B cell (primary cell): ENCODE results near the gene RGS7. TPM values are rescaled to one million over a fixed set of nuclear protein-coding genes. Genes with fewer than 3 reads are reported as not detected.

Experiments used
- ATAC-seq: fragments of 200-7000 bp; cut with Tn5 transposase; one replicate; pipeline ENCODE4 v1.10.0; 2021; ENCODE audit warnings: low read depth, mild to moderate bottlenecking, moderate number of reproducible peaks, moderate library complexity
- CTCF ChIA-PET: fragments of 350-600 bp; sonication (Branson Sonifier 250); formaldehyde crosslinking; loops from one replicate; lab custom pipeline; 2021; ENCODE audit warnings: antibody characterized with exemption, inconsistent platforms; lab: Charles Lee
- POLR2A ChIA-PET: fragments of 350-600 bp; sonication (Branson Sonifier 250); formaldehyde crosslinking; loops from one replicate; lab custom pipeline; 2021; ENCODE audit warnings: antibody characterized with exemption; lab: Charles Lee
- DNase-seq: peaks from one replicate; pipeline ENCODE4 v3.0.0; 2013
- H2AFZ ChIP-seq: 2 replicates; pipeline ENCODE4 v1.6.1; 2012; ENCODE audit warnings: mild to moderate bottlenecking, low read depth, low read length; ENCODE audit not compliant: insufficient read depth, poor library complexity, severe bottlenecking
- H3K27ac ChIP-seq, 2 donors: 1 replicate in 1 of 2; 2 replicates in 1 of 2; pipeline ENCODE4 v1.5.1; 2012 to 2013; ENCODE audit warnings: low read length in 2 of 2, mild to moderate bottlenecking in 2 of 2, moderate library complexity in 1 of 2
- H3K27me3 ChIP-seq, 4 experiments: fragments of 200-600 bp in 1 of 4; sonication (generic) in 1 of 4; replicated peaks in 1 of 4; 1 replicate in 2 of 4; 2 replicates in 2 of 4; pipeline versions ENCODE4 v1.6.1 to v1.7.0; 2013 to 2016; ENCODE audit warnings: low read length in 3 of 4, mild to moderate bottlenecking in 2 of 4, mixed read lengths in 1 of 4, moderate library complexity in 1 of 4; ENCODE audit not compliant: insufficient read depth in 4 of 4, control insufficient read depth in 3 of 4; ENCODE audit errors: control extremely low read depth in 1 of 4
- H3K36me3 ChIP-seq, 2 experiments: replicated peaks in 1 of 2; 1 replicate in 1 of 2; 2 replicates in 1 of 2; pipeline versions ENCODE4 v1.6.1 to v1.7.1; 2013; ENCODE audit warnings: low read length in 1 of 2; ENCODE audit not compliant: insufficient read depth in 2 of 2, control insufficient read depth in 1 of 2; ENCODE audit errors: control extremely low read depth in 1 of 2, extremely low read depth in 1 of 2
- H3K4me1 ChIP-seq, 2 donors: fragments of 200-600 bp in 1 of 2; sonication (generic) in 1 of 2; 1 replicate in 1 of 2; 2 replicates in 1 of 2; pipeline versions ENCODE4 v1.5.1 to v1.6.1; 2013 to 2017; ENCODE audit warnings: low read length in 2 of 2; ENCODE audit not compliant: control insufficient read depth in 2 of 2, insufficient read depth in 2 of 2
- H3K4me2 ChIP-seq: replicated peaks from 2 replicates; pipeline ENCODE3; 2012; ENCODE audit warnings: mild to moderate bottlenecking, low read depth, low read length; ENCODE audit not compliant: poor library complexity, severe bottlenecking
- H3K4me3 ChIP-seq, 5 experiments: fragments of 200-600 bp in 1 of 5; sonication (generic) in 1 of 5; 1 replicate in 3 of 5; 2 replicates in 2 of 5; pipeline versions ENCODE4 v1.5.1 to v1.7.0; 2011 to 2016; ENCODE audit warnings: low read length in 4 of 5, mild to moderate bottlenecking in 4 of 5, low read depth in 2 of 5, control low read depth in 1 of 5, moderate library complexity in 1 of 5; ENCODE audit not compliant: insufficient read depth in 1 of 5; ENCODE audit errors: control extremely low read depth in 1 of 5, extremely low read depth in 1 of 5
- H3K79me2 ChIP-seq: fragments of 200-600 bp; sonication (generic); one replicate; pipeline ENCODE4 v1.6.0; 2016; ENCODE audit warnings: low read length; ENCODE audit not compliant: control insufficient read depth, insufficient read depth
- H3K9ac ChIP-seq: fragments of 200-600 bp; sonication (generic); 2 replicates; pipeline ENCODE4 v1.6.1; 2017; ENCODE audit warnings: mild to moderate bottlenecking, low read length, moderate library complexity
- H3K9me3 ChIP-seq, 3 donors: one replicate each; pipeline versions ENCODE4 v1.6.1 to v1.7.1; 2013; ENCODE audit warnings: low read length in 2 of 3; ENCODE audit not compliant: control insufficient read depth in 2 of 3, insufficient read depth in 1 of 3; ENCODE audit errors: control extremely low read depth in 1 of 3
- H4K20me1 ChIP-seq: 2 replicates; pipeline ENCODE4 v1.6.0; 2012; ENCODE audit warnings: mild to moderate bottlenecking, low read length; ENCODE audit not compliant: insufficient read depth, control insufficient read depth, poor library complexity, severe bottlenecking
- H3K27ac Mint-ChIP-seq: one replicate; pipeline ENCODE4 v1.8.0; 2021; ENCODE audit warnings: mixed read lengths
- H3K27me3 Mint-ChIP-seq: one replicate; pipeline ENCODE4 v1.8.0; 2021; ENCODE audit warnings: mixed read lengths
- H3K4me1 Mint-ChIP-seq: one replicate; pipeline ENCODE4 v1.8.0; 2021; ENCODE audit warnings: mixed read lengths
- H3K4me3 Mint-ChIP-seq: one replicate; pipeline ENCODE4 v1.8.0; 2021; ENCODE audit warnings: mixed read lengths
- H3K9me3 Mint-ChIP-seq: one replicate; pipeline ENCODE4 v1.8.0; 2022; ENCODE audit warnings: mixed read lengths; ENCODE audit not compliant: insufficient read depth
- CTCF ChIP-seq: fragments of 200-600 bp; IDR thresholded peaks from one replicate; pipeline ENCODE4 v1.8.0; 2022; ENCODE audit warnings: antibody characterized with exemption, mild to moderate bottlenecking
- EZH2 ChIP-seq: IDR thresholded peaks from 2 replicates; pipeline ENCODE4 v1.6.1; 2012; ENCODE audit warnings: borderline replicate concordance, low read depth, mild to moderate bottlenecking, moderate library complexity, low read length; ENCODE audit not compliant: insufficient read depth, poor library complexity, severe bottlenecking
- WGBS: methylation state at CpG from one replicate; pipeline ENCODE4 v1.1.5; 2013; ENCODE audit warnings: missing lambda C conversion rate; ENCODE audit not compliant: insufficient coverage; 5-methylcytosine and 5-hydroxymethylcytosine counted together
- intact Hi-C: fragments of 100-400 bp; cut with micrococcal nuclease; formaldehyde crosslinking; loops from one replicate; pipeline ENCODE4 v1.10.0; 2022
- polyA plus RNA-seq: library from polyadenylated mRNA; depleted of rRNA; stranded (reverse); fragments of >200 nt; gene quantifications from 2 replicates; pipeline ENCODE4 v1.2.3, GENCODE V29; 2012
- total RNA-seq, 2 donors: library from RNA; stranded (reverse); fragments of 120-200 nt in 1 of 2; gene quantifications; 1 replicate in 1 of 2; 2 replicates in 1 of 2; pipeline versions ENCODE4 v1.2.3 to v1.2.4, GENCODE V29; 2013 to 2022

Gene RGS7
- total and polyA plus RNA-seq, 2 donors (not counting 1 experiment from before 2014, with no cell fraction given), result 0.15 to 1.8 TPM

- no peak for ATAC-seq
- Histone ChIP-seq H3K9me3 (no peaks in the 10 kb centered on the region), H3K9ac (no peak overlapping the region), H3K27ac (no peak overlapping the region), H3K36me3 (no peaks in the 10 kb centered on the region), H4K20me1 (no peaks in the 10 kb centered on the region), H3K4me1 (no peaks in the 10 kb centered on the region), H2AFZ (no peak overlapping the region), H3K4me3 (no peak overlapping the region), H3K79me2 (no peaks in the 10 kb centered on the region), H3K4me2 (no peak overlapping the region), H3K27me3 (no peaks in the 10 kb centered on the region)
- POLR2A ChIA-PET, result no interaction called here
- intact Hi-C loops, result no loop called here
- DNase-seq, result no peak
- no peaks in the 10 kb centered on the region for H3K27me3 Mint-ChIP-seq
- CTCF ChIA-PET, result no interaction called here
- H3K27ac Mint-ChIP-seq, result no peak overlapping the region
- WGBS, result 100% methylated on average over 1 of the region's 6 CpGs
- TF ChIP-seq CTCF (no peak), EZH2 (no peak)
- H3K9me3 Mint-ChIP-seq, result peaks cover 7% of the 10 kb centered on the region
- H3K4me1 Mint-ChIP-seq, result no peaks in the 10 kb centered on the region
- no peak overlapping the region for H3K4me3 Mint-ChIP-seq
Observed at GRCh38 chr1:240854367-240854766, 502.6 kb downstream of the RGS7 start.

GRCh38 chr1:240847325-240847724 lies 509.7 kb downstream of the RGS7 start:
- Histone ChIP-seq H3K27ac (no peak overlapping the region), H3K9me3 (no peaks in the 10 kb centered on the region), H3K4me3 (no peak overlapping the region), H3K9ac (no peak overlapping the region), H3K27me3 (no peaks in the 10 kb centered on the region), H3K4me1 (no peaks in the 10 kb centered on the region), H2AFZ (no peak overlapping the region), H3K36me3 (no peaks in the 10 kb centered on the region), H4K20me1 (no peaks in the 10 kb centered on the region), H3K79me2 (no peaks in the 10 kb centered on the region), H3K4me2 (no peak overlapping the region)
- ChIA-PET CTCF (no interaction called here), POLR2A (no interaction called here)
- WGBS, result no CpG with 5 or more reads among the region's 2 CpGs
- Mint-ChIP-seq H3K9me3 (peaks cover 7% of the 10 kb centered on the region), H3K27me3 (no peaks in the 10 kb centered on the region), H3K4me1 (no peaks in the 10 kb centered on the region), H3K4me3 (no peak overlapping the region), H3K27ac (no peak overlapping the region)
- DNase-seq (no peak), ATAC-seq (no peak)
- TF ChIP-seq EZH2, result no peak
- no peak for TF ChIP-seq CTCF
- intact Hi-C loops, result no loop called here
